Measurements from ENCODE around the gene LKAAEAR1.

Gene LKAAEAR1

GRCh38 chr20:64080813-64081623 lies 3.2 kb downstream of the LKAAEAR1 start:
- no peak for TF ChIP-seq CTCF (IDR thresholded peaks at IDR 0.05; ENCODE audit: low read depth, low read length)
- Histone ChIP-seq H3K4me1 (peaks cover 9% of the 10 kb centered on the region), H3K9me3 (no peaks in the 10 kb centered on the region), H3K4me3 (ENCODE audit: low read depth, low read length) (no peak overlapping the region), H3K27me3 (no peaks in the 10 kb centered on the region), H3K36me3 (no peaks in the 10 kb centered on the region; the same call in 1 of the 2 replicates)
- DNase-seq: no peak

DNA sequence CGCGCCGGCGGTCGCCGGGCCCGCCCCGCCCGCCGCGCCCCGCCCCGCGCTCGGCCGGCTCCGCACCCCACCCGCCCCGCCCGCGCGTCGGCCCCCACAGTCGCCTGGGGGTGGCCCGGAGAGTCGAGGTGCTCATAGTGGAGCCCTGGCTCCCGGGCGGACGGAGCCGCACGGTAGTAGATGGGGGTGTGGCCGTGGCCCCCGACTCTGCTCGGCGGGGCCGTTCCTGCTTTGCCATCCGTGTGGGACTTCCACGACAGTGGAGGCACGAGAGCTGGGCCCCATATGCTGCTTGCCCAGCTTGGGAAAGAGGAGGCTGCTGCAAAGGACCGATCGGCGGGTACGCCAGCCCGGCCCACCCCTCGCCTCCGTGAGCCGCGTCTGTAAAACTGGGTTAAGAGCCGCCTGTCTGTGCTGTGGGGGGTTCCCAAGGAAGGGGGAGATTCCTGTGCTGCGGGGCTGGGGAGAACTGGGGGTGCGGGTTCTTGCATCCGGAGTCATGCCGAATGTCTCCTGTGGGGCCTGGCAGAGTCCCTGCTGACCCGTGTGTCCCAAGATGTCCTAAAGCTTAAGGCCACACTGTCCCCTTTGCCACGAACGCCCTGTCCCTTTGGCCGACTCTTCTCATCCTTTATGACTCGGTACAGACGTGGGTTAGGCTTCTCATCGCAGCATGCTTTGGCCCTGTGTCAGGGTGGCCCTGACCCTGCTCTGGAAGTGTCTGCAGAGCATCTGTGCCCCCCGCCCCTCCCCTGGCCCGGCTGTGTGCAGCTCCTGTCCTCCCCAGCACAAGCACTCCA lies 4.0 kb downstream of the LKAAEAR1 start, which contains the start of gene OPRL1:
TSS of gene OPRL1 (plus strand) at position 70 of the 800 bp plus-strand sequence. CDS start 12,639 bp downstream, outside the sequence.
- Histone ChIP-seq H3K9me3 (no peaks in the 10 kb centered on the region), H3K27me3 (no peaks in the 10 kb centered on the region), H3K4me3 (ENCODE audit: low read depth, low read length) (peak within 1 kb of the TSS; percentile 86), H3K4me1 (peaks cover 9% of the 10 kb centered on the region), H3K36me3 (no peaks in the 10 kb centered on the region; the same call in 1 of the 2 replicates)
- TF ChIP-seq CTCF (IDR thresholded peaks at IDR 0.05; ENCODE audit: low read depth, low read length): no peak
- DNase-seq: no peak

DNA sequence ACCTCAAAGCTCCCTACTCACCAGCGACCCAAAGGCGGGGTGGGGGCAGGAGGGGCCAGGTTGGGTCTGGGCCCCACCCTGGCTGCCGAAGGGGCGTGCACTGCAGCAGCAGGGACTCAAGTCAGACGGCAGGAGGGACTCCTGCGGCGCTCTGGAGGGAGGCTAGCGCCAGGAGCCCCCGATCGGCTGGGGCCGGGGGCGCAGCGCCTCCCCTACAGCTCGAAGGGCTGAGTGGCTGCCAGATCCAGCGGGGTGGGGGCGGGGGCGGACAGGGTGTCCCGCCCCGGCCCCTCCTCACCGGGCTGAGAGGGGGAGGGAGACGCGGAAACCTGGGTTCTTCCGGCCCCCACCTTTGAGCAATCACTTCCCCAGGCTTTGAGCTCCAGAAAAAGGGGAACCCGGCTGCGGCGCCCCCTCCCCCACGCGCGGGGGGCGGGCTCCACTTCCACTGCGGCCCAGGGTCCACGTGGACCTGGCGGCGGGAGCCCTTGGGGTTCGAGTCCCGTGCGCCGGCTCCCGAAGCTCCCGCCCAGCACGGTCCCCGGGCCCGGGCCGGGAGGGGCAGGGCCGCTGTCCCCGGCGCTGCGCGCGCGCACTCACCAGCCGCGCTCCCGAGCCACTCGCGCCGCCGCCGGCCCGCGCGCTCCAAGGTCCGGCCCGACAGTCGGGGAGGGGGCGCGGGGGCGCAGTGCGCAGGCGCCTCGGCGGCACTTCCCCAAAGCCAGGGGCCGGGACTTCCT lies 4.8 kb downstream of the LKAAEAR1 start, which contains the start of gene RGS19:
TSS of gene RGS19 (minus strand) at position 246 of the 740 bp plus-strand sequence. CDS start 2,632 bp downstream, outside the sequence.
- H3K36me3 ChIP-seq: no peaks in the 10 kb centered on the region; the same call in 1 of the 2 replicates
- peaks cover 9% of the 10 kb centered on the region for H3K4me1 ChIP-seq
- H3K4me3 ChIP-seq (ENCODE audit: low read depth, low read length): peak within 1 kb of the TSS; percentile 86
- no peaks in the 10 kb centered on the region for H3K9me3 ChIP-seq
- DNase-seq: peak; percentile 81
- TF ChIP-seq CTCF (IDR thresholded peaks at IDR 0.05; ENCODE audit: low read depth, low read length): no peak
- H3K27me3 ChIP-seq: no peaks in the 10 kb centered on the region

DNA sequence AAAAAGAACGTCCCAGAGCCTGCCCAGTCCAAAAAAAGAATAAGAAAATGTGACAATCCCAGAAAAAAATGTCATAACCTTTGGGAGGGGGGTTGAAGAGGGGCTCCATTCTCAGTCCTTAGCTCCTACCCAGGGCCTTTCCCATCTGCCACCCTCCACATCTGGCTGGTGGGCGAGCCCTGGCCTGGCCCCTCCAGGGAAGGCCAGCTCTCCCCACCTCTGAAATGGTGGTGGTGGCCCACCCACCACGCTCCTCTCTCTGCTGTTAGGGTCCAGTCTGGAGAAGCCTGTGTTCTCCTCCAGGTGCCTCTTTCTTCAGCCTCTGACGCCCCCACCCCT lies 5.3 kb downstream of the LKAAEAR1 start:
- Histone ChIP-seq H3K4me1 (peaks cover 9% of the 10 kb centered on the region), H3K4me3 (ENCODE audit: low read depth, low read length) (peak overlapping the region; percentile 86), H3K36me3 (no peaks in the 10 kb centered on the region; the same call in 1 of the 2 replicates), H3K27me3 (no peaks in the 10 kb centered on the region), H3K9me3 (no peaks in the 10 kb centered on the region)
- TF ChIP-seq CTCF (IDR thresholded peaks at IDR 0.05; ENCODE audit: low read depth, low read length): no peak
- no peak for DNase-seq

GRCh38 chr20:64077876-64078551 lies 6.2 kb downstream of the LKAAEAR1 start:
- H3K4me1 ChIP-seq: peaks cover 7% of the 10 kb centered on the region
- DNase-seq: no peak
- no peaks in the 10 kb centered on the region for H3K9me3 ChIP-seq
- no peak for TF ChIP-seq CTCF (IDR thresholded peaks at IDR 0.05; ENCODE audit: low read depth, low read length)
- peak overlapping the region; percentile 86; the same call in 1 of the 2 replicates for H3K4me3 ChIP-seq (ENCODE audit: low read depth, low read length)
- no peaks in the 10 kb centered on the region; the same call in 1 of the 2 replicates for H3K36me3 ChIP-seq
- H3K27me3 ChIP-seq: no peaks in the 10 kb centered on the region

Data from BE2C (cell line).